Fibroblast of pulmonary artery (primary cell): ENCODE data around the gene PODXL2.
"Not testable (repeated sequence)": the region's sequence is repeated elsewhere in the genome, so short reads cannot be mapped to it uniquely, and the experiment has no call there.

Experiments
- DNase-seq: peaks from one replicate; pipeline ENCODE4 v3.0.0-alpha.2; 2010; ENCODE audit warnings: low read depth
- H3K4me3 ChIP-seq: replicated peaks from 2 replicates; pipeline ENCODE4 v1.5.1; 2011; ENCODE audit warnings: low read depth, mild to moderate bottlenecking, control low read depth, low read length, moderate library complexity
- CTCF ChIP-seq: IDR thresholded peaks from 2 replicates; pipeline ENCODE4 v1.5.1; 2011; ENCODE audit warnings: mild to moderate bottlenecking, control low read depth, low read length, inconsistent platforms; ENCODE audit errors: missing control alignments

PODXL2 gene

DNA sequence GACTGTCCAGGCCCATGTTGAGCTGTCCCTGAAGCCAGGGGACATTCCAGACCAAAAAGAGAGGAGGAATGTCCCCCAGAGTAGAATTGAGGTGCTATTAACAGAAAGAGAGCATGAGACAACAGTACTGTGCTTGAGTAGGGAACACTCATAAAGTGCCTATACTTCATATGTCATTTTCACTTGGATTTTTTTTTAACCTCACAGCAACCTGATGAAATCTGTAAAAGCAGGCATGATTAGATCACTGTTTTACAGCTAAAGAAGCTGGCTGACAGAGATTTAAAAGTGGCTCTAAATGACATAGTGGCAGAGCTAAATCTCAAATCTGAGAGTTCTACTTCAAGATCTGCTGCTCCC, 18.8 kb downstream of the PODXL2 start:
- no peak for DNase-seq
- no peak for TF ChIP-seq CTCF
- no peak overlapping the region for H3K4me3 ChIP-seq

- H3K4me3 ChIP-seq = no peak overlapping the region
- no peak for TF ChIP-seq CTCF
- no peak for DNase-seq
Observed at GRCh38 chr3:127650236-127650635, 21.3 kb downstream of the PODXL2 start.

- DNase-seq = no peak
- no peak for TF ChIP-seq CTCF
- no peak overlapping the region for H3K4me3 ChIP-seq
Observed at GRCh38 chr3:127651516-127652172, 22.7 kb downstream of the PODXL2 start.

DNA sequence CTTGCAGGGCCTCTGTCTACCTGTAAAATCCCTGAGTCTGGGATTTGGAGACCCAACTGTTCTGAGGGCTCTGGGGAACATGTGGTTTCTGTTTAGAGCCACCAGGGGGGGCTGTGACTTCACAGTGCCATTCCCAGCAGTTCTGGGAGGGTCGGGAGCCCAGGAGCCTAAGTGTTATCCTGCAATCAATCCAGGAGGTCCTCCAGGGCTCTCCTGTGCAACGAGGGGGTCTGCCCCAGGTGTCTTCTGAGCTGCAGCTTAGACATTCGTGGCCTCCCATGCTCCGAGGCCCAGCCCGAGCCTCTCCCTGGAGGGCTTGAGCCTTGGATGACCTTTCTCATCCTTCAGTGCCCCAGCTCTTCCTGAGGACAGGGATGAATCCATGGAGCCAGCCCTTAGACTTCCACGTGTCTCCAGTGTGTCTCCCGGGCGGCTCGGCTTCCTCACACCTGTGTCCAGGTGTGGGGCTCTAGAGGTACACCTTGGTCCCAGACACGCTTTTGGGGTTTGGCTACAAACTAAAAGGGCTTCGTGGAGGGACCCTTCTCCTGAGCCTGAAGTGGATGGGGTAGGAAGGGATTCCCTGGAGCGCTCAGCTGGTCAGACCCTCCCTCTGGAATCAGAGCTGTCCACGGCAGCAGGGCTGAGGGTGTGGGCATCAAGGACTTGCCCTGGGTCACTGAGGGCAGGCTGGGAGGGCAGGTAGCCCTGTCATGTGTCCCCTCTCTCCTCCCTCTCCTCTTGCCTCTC, 23.4 kb downstream of the PODXL2 start:
- peak; percentile 65 for DNase-seq
- H3K4me3 ChIP-seq = no peak overlapping the region
- peak; percentile 80 for TF ChIP-seq CTCF

- DNase-seq = no peak
- no peak overlapping the region for H3K4me3 ChIP-seq
- no peak for TF ChIP-seq CTCF
Observed at GRCh38 chr3:127654374-127654773, 25.4 kb downstream of the PODXL2 start.

DNA sequence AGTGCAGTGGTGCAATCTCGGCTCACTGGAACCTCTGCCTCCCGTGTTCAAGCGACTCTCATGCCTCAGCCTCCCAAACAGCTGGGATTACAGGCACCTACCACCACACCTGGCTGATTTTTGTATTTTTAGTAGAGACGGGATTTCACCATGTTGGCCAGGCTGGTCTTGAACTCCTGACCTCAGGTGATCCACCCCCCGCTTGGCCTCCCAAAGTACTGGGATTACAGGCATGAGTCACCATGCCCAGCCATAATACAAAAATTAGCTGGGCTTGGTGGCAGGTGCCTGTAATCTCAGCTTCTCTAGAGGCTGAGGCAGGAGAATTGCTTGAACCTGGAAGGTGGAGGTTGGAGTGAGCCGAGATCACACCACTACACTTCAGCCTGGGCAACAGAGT, 26.0 kb downstream of the PODXL2 start:
- DNase-seq, H3K4me3 ChIP-seq: not testable (repeated sequence)

DNA sequence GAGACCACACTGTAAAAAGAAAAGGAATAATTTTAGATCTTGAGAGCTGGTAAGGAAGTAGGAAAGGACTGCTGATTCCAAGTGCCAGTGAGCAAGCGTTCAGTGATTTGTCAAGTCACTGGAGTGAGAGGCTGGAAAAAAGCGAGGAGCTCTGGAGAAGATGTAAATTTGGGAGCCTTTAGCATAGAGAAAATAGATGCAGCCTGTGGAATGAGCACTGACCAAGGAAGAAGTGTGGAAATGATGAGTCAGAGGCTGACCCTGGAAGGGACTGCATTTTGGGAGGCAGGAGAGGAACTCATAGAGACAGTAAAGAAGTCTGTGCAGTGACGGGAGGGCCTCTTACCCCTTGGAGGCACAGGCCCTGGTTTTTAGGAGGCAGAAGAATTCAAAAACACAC, 26.7 kb downstream of the PODXL2 start:
- TF ChIP-seq CTCF = no peak
- H3K4me3 ChIP-seq = no peak overlapping the region
- DNase-seq = peak; percentile 41
